ENCODE data around the gene GPR27.

GPR27 gene

DNA sequence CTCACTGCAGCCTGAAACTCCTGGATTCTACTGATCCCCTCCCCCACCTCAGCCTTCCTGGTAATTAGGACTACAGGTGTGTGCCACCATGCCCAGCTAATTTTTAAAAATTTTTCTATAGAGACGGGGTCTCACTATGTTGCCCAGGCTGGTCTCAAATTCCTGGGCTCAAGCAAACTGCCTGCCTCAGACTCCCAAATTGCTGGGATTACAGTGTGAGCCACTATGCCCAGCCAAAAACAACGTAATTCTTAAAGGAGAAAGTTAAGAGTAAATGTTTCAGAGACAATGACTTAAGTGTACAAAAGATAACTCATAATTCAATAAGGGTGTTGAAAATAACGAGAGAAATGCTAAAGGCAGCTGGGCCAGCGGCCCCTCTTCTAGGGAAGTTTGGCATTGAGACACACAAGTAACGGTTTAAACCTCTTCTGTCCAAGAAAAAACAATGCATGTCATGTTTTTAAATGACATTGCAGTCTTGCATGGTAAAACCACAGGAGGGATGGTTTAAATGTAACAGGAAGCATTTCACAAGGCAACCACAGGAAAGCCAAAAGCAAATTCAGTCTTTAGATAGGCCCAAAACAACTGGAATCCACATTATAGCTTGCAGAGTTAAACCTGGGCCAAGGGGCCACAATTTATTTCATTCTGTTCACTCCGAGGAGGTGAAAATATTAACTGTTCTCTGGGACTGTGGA is 26.2 kb downstream of the GPR27 start:
- peak; percentile 63 for DNase-seq
- in situ Hi-C loops (cut with MboI; ENCODE audit: low pct_unique_long_range_greater_than_20kb, low sequenced_read_pairs): no loop called here

DNA sequence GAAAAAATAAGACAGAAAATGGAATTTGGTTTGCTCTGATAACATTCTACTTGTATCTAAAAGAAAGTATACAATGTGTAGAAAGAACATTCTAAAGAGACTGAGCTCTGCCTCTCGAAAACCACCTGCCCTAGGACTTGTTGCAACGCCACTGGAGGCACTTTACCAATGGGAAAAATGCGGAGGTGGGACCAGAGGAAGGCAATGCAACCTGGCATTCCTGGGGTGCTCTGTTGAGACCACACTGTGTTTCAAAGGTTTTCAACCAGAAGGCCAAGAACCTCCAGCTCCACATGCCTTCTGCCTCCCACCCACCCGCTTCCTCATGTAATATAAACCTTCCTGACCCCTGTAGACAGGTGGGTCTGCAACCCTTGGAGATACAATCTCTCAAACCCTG is 26.8 kb downstream of the GPR27 start:
- DNase-seq: no peak
- in situ Hi-C loops (cut with MboI; ENCODE audit: low pct_unique_long_range_greater_than_20kb, low sequenced_read_pairs): no loop called here

- no peak for DNase-seq
- in situ Hi-C loops (cut with MboI; ENCODE audit: low pct_unique_long_range_greater_than_20kb, low sequenced_read_pairs): no loop called here
These were observed 29.5 kb downstream of the GPR27 start for GRCh38 chr3:71783152-71783551.

DNA sequence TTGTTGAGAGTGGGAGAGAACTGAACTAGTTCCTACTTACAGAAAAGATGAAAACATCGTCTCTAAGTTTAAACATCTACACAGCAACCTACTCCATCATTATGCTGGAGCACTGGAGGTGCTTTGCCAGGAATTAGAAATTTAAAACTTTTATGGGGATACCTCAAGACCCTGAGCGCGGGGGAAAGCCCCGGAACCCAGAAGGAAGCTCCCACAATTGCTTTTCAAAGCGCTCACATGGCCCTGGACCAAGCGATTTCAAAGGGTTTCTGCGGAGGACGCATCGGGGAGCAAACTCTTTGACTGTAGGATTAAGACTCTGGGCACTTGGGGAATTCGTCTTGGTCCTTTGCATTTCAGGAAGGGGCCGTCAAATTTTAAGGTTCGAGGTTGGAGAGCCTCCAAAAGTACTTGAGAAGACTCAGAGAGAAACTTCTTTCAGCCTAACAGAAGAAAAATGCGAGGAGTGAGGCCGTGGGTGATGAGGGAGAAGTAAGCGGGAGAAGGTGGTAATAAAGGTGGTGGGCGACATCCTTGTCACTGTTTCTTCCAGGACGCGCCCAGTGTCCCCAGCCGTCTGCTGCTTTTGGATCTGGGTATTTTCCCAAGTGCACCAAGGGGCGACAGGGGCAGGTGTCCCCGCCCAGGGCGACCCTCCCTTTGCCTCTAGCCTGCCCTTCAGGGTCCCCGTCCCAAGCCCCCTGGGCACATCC is 30.7 kb downstream of the GPR27 start:
- in situ Hi-C loops (cut with MboI; ENCODE audit: low pct_unique_long_range_greater_than_20kb, low sequenced_read_pairs): no loop called here
- DNase-seq: peak; percentile 3

- no peak for DNase-seq
- in situ Hi-C loops (cut with MboI; ENCODE audit: low pct_unique_long_range_greater_than_20kb, low sequenced_read_pairs): no loop called here
These were observed 31.4 kb downstream of the GPR27 start, which contains the start of gene PROK2 for GRCh38 chr3:71784914-71785531. Gene PROK2 (minus strand): TSS chr3:71785148. CDS start chr3:71785052, 96 bp downstream.

GRCh38 chr3:71785532-71786216 is 32.0 kb downstream of the GPR27 start:
- in situ Hi-C loops (cut with MboI; ENCODE audit: low pct_unique_long_range_greater_than_20kb, low sequenced_read_pairs): no loop called here
- DNase-seq: no peak

DNA sequence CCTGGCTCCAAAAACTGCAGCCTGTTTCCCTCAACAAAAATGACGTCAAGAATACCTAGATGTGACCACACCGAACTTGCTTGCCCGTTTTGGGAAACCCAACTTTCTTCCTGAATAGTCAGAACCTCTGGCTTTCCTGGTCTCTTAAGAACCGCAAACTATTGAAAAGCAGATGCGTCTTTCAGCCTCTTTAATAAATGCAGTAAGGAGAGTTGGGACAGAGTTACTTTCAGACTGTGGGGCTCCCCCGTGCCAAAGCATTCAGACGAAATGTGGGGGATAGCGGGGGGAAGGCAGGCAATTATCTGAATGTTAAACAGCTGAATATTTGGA is 32.5 kb downstream of the GPR27 start:
- DNase-seq: no peak
- in situ Hi-C loops (cut with MboI; ENCODE audit: low pct_unique_long_range_greater_than_20kb, low sequenced_read_pairs): no loop called here

- DNase-seq: no peak
- in situ Hi-C loops (cut with MboI; ENCODE audit: low pct_unique_long_range_greater_than_20kb, low sequenced_read_pairs): no loop called here
These were observed 32.9 kb downstream of the GPR27 start for GRCh38 chr3:71786551-71786950.

GRCh38 chr3:71787851-71788405 is 34.3 kb downstream of the GPR27 start:
- DNase-seq: no peak
- in situ Hi-C loops (cut with MboI; ENCODE audit: low pct_unique_long_range_greater_than_20kb, low sequenced_read_pairs): no loop called here

GRCh38 chr3:71789922-71790321 is 36.3 kb downstream of the GPR27 start:
- no peak for DNase-seq
- in situ Hi-C loops (cut with MboI; ENCODE audit: low pct_unique_long_range_greater_than_20kb, low sequenced_read_pairs): no loop called here

DNA sequence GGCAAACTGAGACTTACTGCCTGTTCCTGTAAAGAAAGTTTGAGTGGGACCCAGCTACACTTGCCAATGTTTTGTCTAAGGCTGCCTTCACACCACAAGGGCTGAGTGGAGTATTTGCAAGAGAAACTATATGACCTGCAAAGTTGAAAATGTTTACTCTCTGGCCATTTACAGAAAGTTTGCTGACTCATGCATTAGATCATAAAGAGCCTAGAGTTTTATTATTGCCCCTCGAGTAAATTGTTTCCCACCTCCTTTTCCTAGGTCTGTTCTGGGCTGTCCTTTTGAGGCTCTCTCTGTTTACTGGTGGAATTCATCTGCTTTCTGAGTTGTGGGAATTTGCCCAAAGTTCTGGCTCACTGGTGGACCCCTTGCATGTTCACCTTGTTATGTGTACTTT is 38.0 kb downstream of the GPR27 start:
- in situ Hi-C loops (cut with MboI; ENCODE audit: low pct_unique_long_range_greater_than_20kb, low sequenced_read_pairs): no loop called here
- DNase-seq: no peak

DNA sequence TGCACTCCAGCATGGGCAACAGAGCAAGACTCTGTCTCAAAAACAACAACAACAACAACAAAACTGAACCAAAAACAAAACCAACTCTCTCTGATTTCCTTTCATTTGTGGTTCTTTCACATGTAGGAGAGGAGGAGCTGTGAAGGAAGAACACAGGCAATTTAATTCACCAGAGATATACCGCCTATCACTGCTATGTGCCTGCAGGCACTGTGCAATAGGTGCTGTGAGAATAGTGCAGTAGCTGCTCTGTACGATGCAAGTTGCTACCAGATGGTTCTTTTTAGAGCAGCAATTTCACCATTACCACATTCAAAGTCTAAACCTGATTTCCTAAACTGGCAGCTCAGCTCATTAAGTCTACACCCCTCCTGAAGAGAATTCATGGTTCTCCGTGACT is 42.6 kb downstream of the GPR27 start:
- no peak for DNase-seq
- in situ Hi-C loops (cut with MboI; ENCODE audit: low pct_unique_long_range_greater_than_20kb, low sequenced_read_pairs): no loop called here

DNA sequence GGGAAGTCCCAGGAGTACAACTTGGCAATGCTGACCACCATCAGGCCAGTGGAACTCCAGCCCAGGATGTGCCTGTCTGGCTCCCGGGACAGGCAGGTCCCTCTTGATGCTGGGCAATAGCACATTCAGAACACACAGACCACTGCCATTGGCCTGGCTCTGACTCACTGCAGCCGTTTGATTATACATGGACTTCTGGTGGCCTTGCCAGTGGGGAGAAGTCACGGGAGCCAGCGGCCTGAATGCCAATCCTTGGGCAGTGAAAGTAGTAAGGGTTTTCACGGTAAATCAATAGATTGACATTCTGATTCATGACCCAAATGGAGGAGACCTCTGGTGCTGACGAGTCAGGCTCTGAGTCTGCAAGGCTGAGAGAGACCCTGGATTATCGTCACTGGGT is 43.8 kb downstream of the GPR27 start:
- in situ Hi-C loops (cut with MboI; ENCODE audit: low pct_unique_long_range_greater_than_20kb, low sequenced_read_pairs): no loop called here
- no peak for DNase-seq

GRCh38 chr3:71800023-71800422 is 46.4 kb downstream of the GPR27 start:
- no peak for DNase-seq
- in situ Hi-C loops (cut with MboI; ENCODE audit: low pct_unique_long_range_greater_than_20kb, low sequenced_read_pairs): no loop called here

DNA sequence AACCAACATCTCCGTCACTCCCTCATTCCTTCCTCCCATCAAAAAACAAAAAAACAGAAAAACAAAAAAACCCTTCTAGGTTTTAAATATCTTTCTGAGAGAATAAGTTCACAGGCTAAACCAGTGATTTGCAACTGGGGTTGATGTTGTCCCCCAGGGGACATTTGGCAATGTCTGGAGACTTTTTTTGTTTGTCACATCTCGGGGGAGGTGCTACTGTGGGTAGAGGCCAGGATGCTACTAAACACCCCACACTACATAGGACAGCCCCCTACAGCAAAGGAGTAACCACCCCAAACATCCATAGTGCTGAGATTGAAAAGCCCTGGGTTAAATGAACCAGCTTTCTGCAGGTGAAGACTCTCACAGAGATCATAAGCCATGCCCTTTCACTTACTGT is 48.3 kb downstream of the GPR27 start:
- in situ Hi-C loops (cut with MboI; ENCODE audit: low pct_unique_long_range_greater_than_20kb, low sequenced_read_pairs): no loop called here
- no peak for DNase-seq

DNA sequence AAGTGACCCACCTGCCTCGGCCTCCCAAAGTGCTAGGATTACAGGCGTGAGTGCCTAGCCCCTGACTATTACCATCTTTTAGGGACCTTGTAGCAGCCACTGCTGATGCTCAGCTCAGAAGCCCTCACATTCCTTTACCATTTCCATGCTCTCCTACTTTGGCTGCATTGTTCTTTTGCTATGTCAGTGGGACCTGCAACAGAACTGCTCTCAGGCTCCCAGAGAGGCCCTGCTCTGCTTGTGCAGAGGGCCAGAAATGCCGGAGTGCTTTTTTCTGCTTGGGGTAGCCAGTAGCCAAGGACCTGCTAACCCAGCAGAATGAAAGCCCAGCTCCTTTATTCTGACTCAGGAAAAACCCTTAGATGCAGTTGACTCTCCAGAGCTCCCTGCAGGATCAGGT is 49.6 kb downstream of the GPR27 start:
- no peak for DNase-seq
- in situ Hi-C loops (cut with MboI; ENCODE audit: low pct_unique_long_range_greater_than_20kb, low sequenced_read_pairs): no loop called here

DNA sequence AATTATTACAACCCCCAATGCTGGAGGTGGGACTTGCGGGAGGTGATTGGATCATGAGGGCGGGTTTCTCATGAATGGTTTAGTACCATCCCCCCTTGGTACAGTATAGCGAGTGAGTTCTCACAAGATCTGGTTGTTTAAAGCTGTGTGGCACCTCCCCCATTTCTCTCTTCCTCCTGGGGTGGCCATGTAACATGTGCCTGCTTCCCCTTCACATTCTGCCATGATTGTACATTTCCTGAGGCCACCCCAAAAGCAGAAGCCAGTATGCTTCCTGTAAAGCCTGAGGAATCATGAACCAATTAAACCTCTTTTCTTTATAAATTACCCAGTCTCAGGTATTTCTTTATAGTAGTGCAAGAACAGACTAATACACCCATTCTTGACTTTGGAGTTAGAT is 51.5 kb downstream of the GPR27 start:
- peak; percentile 43 for DNase-seq

DNA sequence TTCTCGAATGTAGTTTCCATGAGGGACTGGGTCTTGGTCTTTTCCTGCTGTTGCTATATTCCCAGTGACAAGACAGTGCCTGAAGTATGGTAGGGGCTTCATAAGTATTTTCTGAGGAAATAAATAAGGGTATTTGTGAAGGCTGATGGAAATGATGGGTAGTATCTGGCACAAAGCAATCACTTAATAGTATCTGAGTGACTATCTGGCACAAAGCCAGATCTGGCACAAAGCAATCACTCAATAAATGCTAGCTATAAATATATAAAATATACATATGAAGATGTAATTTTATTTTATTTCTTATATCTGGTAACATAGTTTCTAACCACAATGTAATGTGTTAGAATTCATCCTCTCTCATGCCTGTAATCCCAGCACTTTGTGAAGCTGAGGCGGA is 52.0 kb downstream of the GPR27 start:
- in situ Hi-C loops (cut with MboI; ENCODE audit: low pct_unique_long_range_greater_than_20kb, low sequenced_read_pairs): no loop called here
- no peak for DNase-seq

More for the DNA sequence above, 51.5 kb downstream of the GPR27 start:
- in situ Hi-C loops (cut with MboI; ENCODE audit: low pct_unique_long_range_greater_than_20kb, low sequenced_read_pairs): no loop called here

Data from KBM-7 (cell line).